Measurements from ENCODE around the gene RAI14.

DNA sequence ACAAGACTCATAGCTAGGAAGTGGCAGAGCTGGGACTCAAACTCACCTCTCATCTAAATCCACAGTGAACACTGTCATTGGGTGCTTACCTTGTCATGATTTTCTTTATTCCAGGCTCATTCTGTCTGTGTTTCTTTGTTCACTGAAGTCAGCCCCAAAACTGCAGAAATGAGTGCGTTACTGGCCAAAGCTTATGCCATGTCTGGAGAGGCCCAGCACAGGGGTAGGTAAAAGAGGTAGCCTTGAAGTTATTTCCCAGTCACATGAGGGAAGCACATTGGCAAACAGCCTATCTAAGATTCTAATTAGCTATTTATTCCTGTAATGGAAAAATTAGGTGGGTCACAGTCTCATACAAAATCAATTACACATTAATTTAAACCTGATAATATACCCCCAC, 212.7 kb downstream of the RAI14 start:
- TF ChIP-seq, protein P1, sequence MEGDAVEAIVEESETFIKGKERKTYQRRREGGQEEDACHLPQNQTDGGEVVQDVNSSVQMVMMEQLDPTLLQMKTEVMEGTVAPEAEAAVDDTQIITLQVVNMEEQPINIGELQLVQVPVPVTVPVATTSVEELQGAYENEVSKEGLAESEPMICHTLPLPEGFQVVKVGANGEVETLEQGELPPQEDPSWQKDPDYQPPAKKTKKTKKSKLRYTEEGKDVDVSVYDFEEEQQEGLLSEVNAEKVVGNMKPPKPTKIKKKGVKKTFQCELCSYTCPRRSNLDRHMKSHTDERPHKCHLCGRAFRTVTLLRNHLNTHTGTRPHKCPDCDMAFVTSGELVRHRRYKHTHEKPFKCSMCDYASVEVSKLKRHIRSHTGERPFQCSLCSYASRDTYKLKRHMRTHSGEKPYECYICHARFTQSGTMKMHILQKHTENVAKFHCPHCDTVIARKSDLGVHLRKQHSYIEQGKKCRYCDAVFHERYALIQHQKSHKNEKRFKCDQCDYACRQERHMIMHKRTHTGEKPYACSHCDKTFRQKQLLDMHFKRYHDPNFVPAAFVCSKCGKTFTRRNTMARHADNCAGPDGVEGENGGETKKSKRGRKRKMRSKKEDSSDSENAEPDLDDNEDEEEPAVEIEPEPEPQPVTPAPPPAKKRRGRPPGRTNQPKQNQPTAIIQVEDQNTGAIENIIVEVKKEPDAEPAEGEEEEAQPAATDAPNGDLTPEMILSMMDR (IDR thresholded peaks at IDR 0.05), result no peak
- TF ChIP-seq POLR2A (IDR thresholded peaks at IDR 0.05), result no peak

Measured in testis (tissue), 2 donors.